Activated T-cell treated with anti-CD3 and anti-CD28 coated beads for 4 hours (primary cell): ENCODE measurements around the gene RPGRIP1L.

Experiments used
- DNase-seq: peaks from one replicate; pipeline ENCODE4 v3.0.0-alpha.2; 2020

RPGRIP1L gene

DNA sequence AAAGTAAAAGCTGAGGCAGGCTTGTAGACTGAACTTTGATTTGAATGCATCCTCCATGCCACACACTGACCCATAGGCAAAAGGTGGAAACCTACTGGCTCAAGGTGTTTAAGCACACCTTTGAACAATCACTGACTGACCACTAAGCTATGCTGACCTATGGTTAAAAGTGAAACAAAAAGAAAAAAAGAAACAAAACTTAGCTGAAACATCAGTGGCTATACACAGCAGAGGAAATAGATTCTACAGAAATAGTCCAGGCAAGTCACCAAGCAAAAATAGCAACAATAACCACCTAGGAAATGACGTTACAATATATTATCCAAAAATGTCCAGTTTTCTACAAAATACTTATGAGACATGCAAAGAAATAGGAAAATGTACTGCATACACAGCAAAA, 60.2 kb downstream of the RPGRIP1L start:
- DNase-seq: no peak

DNA sequence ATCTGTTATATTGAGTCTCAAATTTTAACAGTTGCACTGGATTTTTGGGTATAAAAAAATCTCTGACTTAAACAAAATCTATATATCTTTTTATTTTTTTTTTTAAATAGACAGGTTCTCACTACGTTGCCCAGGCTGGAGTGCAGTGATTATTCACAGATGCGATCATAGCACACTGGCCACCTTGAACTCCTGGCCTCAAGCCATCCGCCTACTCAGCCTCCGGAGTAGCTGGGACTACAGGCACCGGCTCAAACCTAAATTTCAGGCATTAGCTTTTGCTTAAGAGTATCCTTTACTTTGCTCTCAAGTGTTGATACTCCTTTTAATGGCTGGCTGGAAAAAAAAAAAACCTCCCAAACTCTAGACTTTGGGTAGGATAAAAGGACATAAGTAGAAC, 61.6 kb downstream of the RPGRIP1L start:
- no peak for DNase-seq

DNA sequence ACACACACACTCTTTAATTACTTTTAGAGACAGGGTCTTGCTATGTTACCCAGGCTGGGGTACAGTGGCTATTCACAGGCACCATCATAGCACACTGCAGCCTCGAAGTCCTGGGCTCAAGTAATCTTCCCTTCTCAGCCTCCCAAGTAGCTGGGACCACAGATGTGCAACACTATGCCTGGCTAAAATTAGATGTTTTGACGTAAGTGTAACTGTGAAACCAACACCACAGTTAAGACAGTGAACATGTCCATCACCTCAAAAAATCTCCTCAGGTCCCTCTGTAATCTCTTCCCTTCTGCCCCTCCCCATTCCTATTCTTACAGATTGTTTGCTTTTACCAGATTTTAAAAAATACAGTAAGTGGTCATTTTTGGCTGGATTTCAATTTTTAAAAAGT, 66.7 kb downstream of the RPGRIP1L start:
- no peak for DNase-seq

DNA sequence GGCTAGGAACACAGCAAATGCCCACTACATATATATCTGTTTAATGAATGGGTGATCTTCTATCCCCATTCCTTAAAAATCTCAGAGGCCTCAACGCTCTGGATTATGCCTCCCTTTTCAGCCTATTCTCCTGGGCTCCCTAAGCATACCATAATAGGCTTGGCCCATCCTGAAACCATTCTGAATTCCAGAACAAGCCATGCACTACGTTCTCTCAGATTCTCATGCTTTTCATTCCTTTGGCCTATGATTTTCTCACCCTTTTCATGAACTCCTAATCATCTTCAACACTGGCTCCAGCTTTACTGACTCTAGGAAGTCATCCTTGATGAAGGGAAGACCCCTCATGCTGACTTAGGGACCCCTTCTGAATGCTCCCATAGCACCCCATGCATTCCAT, 71.1 kb downstream of the RPGRIP1L start:
- DNase-seq: no peak

DNA sequence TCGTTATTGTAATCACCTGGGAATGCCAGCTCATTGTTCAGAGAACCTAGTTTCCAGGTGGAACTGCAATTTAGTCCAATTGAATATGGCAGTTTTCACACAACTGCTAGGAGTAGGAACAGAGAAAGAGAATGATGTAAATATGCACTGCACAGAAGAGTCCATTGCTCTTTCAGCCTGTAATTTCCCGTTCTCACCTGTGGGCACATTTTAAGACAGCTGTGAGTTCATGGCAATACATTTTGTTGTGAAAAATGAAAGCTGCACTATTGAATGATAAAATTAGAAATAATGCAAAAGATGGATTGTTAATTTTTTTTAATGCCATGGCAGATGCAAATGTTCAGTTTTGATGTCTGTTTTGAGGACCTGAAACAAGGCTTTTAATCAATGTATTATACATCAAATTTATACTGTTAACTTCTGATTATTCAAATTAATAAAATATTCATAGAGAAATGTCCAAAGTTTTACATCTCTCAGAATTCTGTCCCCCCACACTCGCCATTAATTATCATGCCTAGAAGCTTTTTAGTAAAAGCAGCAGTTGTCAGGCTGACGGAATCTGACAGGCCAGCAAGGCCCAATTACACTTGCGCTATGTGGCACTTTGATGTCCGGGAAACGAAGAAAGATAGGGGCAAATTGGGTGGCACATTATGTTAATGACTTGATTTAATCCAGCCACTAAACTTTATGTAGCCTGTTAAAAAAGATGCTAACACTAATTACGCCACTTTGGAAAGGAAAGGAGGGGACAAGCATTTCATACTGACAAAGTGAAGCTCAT, 72.2 kb downstream of the RPGRIP1L start:
- no peak for DNase-seq

DNA sequence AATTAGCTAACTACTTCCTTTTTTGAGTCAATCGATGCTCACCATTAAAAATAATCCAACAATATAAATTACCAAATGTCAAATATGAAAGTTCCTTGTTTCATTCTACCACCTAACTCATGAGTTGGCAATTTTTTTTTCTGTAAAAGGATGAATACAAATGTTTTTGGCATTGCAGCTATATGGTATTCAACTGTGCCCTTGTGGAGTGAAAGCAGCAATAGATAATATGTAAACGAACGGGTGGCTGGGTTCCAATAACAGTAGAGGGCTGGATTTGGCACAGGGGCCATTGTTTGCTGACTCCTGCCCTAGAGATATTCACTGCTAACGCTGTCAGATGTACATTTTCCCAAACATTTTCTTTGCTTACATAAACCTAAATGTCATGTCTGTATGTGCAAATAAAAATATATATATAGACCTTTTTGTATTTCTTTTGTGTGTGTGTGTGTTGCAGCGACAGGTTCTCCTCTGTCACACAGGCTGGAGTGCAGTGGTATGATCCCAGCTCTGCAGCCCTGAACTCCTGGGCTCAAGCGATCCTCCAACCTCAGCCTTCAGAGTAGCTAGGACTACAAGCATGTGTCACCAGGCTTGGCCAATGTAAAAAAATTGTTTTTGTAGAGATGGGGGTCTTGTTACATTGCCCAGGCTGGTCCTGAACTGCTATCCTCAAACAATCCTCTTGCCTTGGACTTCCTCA, 73.9 kb downstream of the RPGRIP1L start:
- no peak for DNase-seq

DNA sequence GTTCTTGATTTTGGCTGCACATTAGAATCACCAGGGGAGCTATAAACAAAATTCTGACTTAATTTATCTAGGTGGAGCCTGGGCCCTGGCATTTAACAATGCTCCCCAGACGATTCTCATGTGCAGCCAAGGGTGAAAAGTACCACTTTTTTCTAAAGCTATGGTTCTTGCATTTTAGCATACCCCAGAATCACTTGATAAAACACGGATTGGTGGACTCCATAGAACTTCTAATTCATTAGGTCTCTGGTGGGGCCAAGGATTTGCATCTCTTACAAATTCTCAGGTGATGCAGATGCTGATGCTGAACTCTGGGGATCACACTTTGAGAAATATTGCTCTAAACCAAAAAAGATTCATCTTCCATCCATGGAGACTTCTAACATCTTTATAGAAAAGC, 74.5 kb downstream of the RPGRIP1L start:
- DNase-seq: no peak

DNA sequence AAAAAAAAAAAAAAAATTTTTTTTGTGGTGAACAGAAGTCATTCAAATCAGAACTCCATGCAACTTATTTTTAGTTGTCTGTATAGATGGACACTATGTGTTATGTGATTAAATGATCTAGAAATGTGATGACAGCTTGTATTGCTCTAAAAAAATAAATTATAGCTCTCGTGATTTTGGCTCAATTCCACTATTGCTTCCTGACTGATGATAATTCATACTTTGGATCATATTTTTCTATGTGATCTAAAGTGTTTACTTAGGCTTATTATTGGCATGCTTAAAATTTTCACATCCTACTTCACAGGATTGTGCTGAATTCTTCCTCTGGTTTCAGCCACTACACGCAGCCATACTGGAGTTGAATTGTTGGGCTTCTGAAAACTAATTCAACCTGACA, 76.8 kb downstream of the RPGRIP1L start:
- no peak for DNase-seq

DNA sequence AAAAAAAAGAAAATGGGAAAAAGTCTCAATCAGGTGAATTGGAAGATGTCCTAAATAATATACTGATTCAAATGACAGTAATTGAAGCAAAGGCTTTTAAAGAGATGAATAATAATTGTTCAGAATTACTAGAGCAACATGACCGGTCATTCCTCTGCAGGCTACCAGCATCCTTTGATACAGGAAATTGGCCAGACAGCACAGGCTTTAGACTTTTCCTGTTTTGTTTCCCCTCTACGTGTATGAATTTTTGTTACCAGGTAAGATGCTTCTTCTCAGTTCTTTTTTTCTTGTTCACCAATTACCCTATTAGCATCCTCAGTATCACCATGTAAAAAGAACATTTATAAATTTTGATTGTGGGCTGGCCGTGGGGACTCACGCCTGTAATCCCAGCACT, 77.5 kb downstream of the RPGRIP1L start:
- DNase-seq: no peak

DNA sequence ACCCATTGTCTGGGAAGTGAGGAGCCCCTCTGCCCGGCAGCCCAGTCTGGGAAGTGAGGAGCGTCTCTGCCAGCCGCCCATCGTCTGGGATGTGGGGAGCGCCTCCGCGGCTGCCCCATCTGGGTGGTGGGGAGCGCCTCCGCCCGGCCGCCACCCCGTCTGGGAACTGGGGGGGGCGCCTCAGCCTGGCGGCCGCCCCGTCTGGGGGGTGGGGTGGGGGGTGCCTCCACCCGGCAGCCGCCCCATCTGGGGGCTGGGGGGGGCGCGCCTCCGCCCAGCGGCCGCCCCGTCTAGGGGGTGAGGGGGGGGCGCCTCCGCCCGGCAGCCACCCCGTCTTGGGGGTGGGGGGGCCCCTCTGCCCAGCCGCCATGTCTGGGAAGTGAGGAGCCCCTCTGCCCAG, 78.4 kb downstream of the RPGRIP1L start:
- DNase-seq: no peak

DNA sequence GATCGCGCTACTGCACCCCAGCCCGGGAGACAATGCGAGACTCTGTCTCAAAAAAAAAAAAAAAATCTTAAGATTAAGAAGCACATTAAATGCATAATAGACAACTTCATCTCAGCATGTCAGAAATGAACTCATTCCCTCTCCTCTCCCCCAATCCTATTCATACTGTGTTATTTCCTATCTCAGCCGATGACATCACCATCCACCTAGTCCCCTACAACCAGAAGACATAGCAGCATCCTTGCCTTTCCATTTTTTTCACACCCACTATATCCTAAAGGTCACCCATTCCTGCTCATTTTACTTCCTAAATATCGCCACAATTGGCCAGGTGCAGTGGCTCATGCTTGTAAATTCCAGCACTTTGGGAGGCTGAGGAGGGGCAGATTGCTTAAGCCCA, 81.3 kb downstream of the RPGRIP1L start:
- DNase-seq: no peak

DNA sequence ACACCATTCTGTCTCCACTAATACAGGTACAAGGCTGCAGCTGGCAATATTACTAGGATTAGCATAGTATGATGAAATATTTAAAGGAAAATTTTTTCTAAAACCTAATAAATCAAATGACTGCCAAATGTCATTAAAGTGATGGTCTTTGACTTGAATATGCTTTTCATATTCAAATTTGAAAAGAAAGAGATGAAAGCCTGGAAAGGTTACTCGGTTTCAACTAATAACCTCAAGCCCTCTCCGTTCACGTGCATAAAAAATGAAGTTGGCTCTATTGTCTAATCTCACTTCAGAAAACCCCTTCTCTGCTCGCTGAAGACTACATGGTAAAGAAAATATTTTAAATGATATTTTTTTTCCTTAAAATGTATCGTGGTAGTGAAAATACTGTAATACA, 83.2 kb downstream of the RPGRIP1L start:
- DNase-seq: no peak

DNA sequence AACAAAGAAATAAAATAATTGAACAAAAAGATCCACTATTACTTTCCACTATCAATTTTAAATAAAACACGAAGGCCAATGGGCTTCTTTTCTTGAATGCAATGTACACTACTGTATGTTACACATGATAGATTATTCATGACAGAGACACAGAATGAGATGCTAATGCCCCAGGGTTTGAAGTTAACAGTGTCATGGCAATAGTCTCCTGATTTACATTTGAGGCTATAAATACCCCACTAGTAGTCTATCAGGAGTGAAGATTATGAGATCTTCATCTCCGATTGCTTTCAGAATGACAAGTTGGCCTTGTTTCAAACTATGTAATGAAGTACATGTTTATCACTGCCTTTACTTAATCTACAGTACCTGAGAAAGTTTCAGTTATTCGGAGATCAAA, 84.4 kb downstream of the RPGRIP1L start:
- DNase-seq: no peak

DNA sequence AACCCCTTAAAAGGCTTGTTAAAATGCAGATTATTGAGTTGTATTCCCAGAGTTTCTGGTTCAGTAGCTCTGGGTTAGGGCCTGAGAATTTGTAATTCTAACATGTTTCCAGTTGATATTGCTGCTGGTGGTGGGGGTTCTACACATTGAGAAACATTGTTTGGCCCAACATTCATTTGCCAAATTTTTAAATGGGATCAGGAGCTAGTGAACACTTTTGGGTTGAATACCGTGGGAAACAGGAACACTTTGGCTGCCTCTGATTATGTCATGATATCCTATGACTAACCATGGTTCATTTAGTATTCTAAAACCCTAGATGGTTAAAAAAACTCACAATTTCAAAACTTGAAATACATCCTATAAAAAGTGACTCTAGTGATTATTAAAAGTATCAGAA, 89.3 kb downstream of the RPGRIP1L start:
- DNase-seq: no peak

DNA sequence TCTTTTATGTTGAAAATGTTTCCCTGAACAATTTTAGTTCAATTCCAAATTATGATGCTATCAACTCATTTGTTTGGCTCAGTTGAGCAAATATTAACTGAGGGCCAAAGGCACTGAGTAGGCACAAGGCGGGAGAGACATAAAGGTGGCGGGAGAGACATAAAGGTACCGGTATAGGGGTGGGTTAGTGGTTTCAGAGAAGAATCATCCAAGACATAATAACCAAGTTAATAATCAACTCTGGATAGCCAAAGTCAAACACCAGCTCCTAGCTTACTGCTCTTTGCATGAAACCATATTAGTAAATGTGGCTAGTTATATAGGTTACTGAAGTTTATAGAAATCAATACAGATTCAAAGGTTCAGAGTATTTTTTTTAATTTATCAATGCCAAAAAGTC, 91.7 kb downstream of the RPGRIP1L start:
- no peak for DNase-seq

DNA sequence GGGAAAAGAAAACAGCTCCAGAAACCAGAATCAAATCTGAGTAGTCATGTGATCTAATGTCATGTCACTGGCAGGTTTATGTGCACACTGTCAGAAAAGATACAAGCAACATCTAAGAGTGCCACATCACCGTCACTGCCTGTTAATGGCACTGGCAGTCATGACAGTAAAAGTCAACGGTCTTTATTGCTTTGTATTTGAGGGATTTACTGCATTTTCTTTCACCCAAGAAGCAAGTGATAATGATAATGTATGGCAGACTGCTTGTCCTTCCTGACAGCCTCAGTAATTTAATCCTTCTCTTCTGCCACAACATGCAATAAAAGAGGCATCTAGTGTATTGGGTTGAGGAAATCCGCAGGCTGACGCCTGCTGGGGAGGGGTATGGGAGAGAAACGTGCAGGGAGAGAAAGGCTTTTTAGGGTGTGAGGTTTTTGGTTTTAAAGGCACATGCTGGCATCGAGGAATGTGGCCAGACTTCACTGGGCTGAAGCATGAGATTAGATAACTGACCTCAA, 92.4 kb downstream of the RPGRIP1L start:
- DNase-seq: no peak

DNA sequence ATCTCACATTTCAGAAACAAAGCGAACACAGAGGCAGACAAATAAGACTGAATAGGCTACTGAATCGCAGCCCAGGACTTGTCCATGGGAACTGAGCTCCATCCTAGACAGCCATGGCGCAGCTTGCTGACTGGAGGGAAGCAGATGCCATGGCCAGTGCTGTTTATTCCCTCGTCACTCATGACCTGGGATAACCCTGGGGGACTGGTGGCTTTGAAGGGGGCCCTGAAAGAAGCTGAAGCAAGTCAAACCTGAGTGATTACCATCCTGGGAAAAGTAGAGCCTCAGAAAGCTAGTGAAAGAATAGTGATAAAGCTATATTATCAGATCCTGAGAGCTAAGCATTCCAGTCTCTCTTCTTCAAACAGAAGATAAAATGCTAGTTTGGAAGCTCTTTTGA, 94.1 kb downstream of the RPGRIP1L start:
- no peak for DNase-seq

DNA sequence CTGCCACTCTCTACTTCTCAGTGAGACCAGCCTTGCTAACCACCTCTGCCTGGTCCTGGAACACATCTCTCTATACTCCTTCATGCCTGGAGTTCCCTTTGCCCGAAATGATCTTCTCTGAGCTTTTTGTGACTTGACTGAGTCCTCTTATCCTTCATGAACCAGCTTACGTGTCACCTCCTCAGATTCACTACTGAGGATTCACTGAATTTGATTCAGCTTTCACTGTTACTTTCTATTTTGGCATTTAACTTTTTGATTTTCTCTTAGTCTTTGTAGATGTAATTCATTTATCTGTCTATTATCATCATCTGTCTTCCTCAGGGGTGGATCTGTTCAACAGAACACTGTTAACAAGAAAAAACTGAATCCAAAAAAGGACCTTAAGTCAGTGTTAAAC, 95.6 kb downstream of the RPGRIP1L start:
- no peak for DNase-seq

DNA sequence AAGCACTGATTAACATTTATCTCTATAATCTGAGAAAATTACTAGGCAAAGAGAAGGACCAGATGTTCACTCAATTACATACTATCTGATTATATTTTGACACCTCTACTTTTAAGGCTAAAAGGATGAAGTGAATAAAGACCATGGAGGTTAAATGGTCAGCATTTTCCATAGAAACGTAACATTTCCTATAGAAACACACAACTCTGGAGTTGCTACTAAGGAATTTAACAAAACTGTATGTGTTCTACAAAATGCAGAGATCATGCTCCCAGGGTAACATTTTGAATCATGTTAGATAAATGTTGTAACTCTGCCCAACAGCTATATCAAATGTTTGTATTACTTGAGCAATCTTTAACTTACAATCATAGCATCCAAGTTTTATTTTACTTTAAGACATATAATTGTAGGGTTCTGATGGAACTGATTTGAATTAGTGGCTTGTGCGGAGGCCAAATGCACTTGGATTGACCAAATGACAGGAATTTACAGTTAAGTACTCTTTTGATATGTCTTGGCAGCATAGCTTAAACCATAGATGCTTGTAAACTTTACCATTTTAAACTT, 97.7 kb downstream of the RPGRIP1L start:
- DNase-seq: no peak

DNA sequence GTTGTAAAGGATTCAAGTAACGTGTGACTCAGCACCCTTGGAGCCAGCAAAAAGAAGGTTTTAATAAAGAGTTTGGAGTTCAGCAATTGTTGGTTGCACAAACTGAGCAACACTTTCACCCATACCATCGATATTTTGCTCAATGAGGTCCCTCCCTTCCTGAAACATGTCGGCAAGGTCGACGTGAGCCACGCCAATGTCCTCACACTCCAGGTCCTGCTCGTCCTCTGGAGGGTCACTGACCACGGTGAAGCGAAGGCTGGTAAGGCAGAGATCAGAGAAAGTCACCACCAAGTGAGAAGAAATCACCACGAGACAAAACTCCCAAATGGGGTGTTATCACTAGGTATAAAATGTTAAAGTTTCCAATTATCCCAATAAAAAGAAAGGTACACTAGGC, 98.3 kb downstream of the RPGRIP1L start:
- no peak for DNase-seq

DNA sequence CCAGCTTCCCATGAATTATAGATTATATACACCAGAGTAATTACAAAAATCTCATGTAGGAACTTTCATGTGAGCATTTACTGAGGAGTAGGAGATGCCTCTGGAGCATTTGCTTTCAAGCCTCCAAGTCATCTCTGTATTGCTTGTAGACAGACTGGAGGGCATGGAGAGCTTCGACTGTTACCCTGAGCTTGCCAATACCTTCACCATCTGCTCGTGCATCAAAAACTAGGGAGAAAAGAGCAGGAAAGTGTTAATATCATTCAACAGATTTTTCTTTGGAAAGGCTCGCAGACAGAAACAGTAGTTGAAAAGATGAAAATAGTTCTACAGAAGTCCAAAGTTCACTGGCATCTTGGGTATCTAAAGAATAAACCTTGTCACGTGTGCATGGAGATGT, 101.7 kb downstream of the RPGRIP1L start:
- no peak for DNase-seq

DNA sequence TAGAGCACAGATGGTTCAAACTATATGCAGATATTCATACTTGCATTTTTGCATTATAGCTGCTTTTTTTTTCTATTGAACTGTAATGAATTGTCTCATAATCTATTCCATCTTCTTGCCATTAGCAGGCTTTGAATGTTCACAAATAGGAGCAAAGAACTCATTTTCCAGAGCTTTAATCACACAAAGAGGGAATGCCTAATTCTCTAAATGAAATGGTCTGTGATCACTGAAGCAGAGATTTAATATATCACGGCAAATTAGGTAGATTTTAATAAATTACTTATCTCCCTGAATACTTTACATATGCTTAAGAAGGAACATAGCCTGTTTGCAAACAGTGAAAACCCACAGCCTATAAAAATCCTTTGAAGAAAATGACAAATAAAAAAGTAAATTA, 103.0 kb downstream of the RPGRIP1L start:
- DNase-seq: no peak

DNA sequence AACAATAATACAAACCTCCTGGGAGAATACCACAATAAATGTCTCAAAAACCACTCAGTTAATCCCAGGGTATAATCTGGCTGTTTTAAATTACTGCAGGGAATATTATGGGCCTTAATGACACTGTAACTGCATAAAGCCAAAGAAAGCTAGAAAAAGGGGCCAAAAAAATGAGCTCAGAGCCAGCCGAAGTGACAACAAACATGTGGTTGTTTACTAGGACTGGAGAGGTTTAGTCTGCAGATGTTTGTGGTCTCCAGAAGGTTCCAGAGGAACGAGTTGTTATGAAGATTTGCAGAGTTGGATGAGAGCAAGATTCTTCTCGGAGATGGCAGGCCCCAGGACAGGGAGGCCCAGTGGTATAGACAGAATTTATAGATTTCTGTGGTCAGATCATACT, 103.5 kb downstream of the RPGRIP1L start:
- DNase-seq: no peak

DNA sequence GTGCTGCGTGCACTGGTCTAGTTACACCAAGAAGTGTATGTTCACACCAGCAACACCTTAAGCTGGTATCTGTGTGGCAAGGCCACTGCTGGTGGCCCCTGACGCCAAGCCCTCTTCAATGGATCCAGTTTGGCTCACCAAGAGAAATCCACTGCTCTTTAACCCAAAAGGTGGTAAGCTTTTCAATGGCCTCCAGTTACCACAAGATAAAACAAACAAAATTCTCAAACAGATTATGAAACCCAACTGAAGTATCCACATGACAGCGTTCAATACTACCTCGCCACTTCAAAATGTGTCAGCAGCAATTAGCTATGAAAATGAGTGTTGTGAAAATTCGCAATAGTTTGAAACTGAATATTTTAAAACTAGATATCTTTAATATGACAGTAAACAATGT, 104.1 kb downstream of the RPGRIP1L start:
- DNase-seq: no peak
